Keratinocyte (primary cell): ENCODE data around the gene TSSK1B.

Source experiments
- EZH2 ChIP-seq: IDR thresholded peaks from one replicate; pipeline ENCODE4 v1.6.1; 2012; ENCODE audit warnings: inconsistent platforms, mild to moderate bottlenecking, low read length, moderate library complexity
- TF ChIP-seq, protein P1 (sequence below), 3 experiments: IDR thresholded peaks in 1 of 3; conservative IDR thresholded peaks in 1 of 3; optimal IDR thresholded peaks in 1 of 3; 2 replicates in 2 of 3; 3 replicates in 1 of 3; pipeline versions ENCODE3 to v1.5.1; 2011; ENCODE audit warnings: low read length in 3 of 3, mild to moderate bottlenecking in 3 of 3, moderate library complexity in 2 of 3, control low read depth in 1 of 3, inconsistent platforms in 1 of 3; ENCODE audit not compliant: insufficient read depth in 2 of 3; ENCODE audit errors: extremely low read depth in 1 of 3

DNA sequence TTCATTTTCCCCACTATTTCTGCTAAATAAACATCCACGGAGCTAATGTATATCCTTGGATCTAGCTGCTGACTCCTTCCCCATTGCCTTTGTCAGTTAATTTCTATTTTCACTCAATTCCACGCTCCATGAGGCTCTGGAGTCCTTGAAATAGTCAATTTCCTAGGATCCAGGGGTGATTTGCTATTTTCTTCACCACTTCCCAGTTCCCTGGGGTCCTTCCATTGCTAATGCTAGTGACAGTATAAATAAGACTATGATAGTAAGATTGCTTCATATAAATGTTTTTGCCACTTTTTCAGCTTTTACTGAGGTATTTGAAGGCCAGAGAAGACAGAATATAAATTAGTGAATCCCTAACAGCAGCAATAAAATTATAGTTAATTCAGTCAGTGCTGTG lies 13.1 kb downstream of the TSSK1B start:
- TF ChIP-seq, protein P1, sequence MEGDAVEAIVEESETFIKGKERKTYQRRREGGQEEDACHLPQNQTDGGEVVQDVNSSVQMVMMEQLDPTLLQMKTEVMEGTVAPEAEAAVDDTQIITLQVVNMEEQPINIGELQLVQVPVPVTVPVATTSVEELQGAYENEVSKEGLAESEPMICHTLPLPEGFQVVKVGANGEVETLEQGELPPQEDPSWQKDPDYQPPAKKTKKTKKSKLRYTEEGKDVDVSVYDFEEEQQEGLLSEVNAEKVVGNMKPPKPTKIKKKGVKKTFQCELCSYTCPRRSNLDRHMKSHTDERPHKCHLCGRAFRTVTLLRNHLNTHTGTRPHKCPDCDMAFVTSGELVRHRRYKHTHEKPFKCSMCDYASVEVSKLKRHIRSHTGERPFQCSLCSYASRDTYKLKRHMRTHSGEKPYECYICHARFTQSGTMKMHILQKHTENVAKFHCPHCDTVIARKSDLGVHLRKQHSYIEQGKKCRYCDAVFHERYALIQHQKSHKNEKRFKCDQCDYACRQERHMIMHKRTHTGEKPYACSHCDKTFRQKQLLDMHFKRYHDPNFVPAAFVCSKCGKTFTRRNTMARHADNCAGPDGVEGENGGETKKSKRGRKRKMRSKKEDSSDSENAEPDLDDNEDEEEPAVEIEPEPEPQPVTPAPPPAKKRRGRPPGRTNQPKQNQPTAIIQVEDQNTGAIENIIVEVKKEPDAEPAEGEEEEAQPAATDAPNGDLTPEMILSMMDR (optimal IDR thresholded peaks at IDR 0.05 in 1 of 3, IDR thresholded peaks at IDR 0.05 in 1 of 3, conservative IDR thresholded peaks at IDR 0.05 in 1 of 3; ENCODE audit: extremely low read depth in 1 of 3, insufficient read depth in 2 of 3, low read length in 3 of 3) = no peak
- no peak for TF ChIP-seq EZH2
